GM10266 (cell line): ENCODE measurements around the gene STRN.
"Not testable (repeated sequence)": the region's sequence is repeated elsewhere in the genome, so short reads cannot be mapped to it uniquely, and the experiment has no call there.

Experiments used
- DNase-seq: peaks from one replicate; pipeline ENCODE4 v3.0.0; 2012; ENCODE audit errors: extremely low spot score
- CTCF ChIP-seq: IDR thresholded peaks from 2 replicates; pipeline ENCODE4 v1.5.1; 2012; ENCODE audit warnings: mild to moderate bottlenecking, low read depth; ENCODE audit not compliant: control insufficient read depth, insufficient read depth; ENCODE audit errors: missing control alignments

The STRN gene

GRCh38 chr2:36889795-36890194 is 76.5 kb downstream of the STRN start:
- no peak for TF ChIP-seq CTCF
- DNase-seq = no peak

GRCh38 chr2:36887095-36887494 is 79.2 kb downstream of the STRN start:
- DNase-seq = not testable (repeated sequence)

- no peak for TF ChIP-seq CTCF
- DNase-seq = no peak
These were observed 79.7 kb downstream of the STRN start for GRCh38 chr2:36886664-36887063.

- TF ChIP-seq CTCF = no peak
- no peak for DNase-seq
These were observed 80.7 kb downstream of the STRN start for GRCh38 chr2:36885605-36886004.

- TF ChIP-seq CTCF = no peak
- no peak for DNase-seq
These were observed 83.8 kb downstream of the STRN start for GRCh38 chr2:36882532-36882931.

- TF ChIP-seq CTCF = no peak
- DNase-seq = no peak
These were observed 84.5 kb downstream of the STRN start for GRCh38 chr2:36881816-36882215.

GRCh38 chr2:36878429-36878828 is 87.9 kb downstream of the STRN start:
- no peak for DNase-seq
- no peak for TF ChIP-seq CTCF

- DNase-seq = no peak
- no peak for TF ChIP-seq CTCF
These were observed 95.1 kb downstream of the STRN start for GRCh38 chr2:36871068-36871707.
